Breast epithelium (tissue), 4 donors: ENCODE measurements around the gene MAP4. TPM values are rescaled to one million over a fixed set of nuclear protein-coding genes. Genes with fewer than 3 reads are reported as not detected.

Source experiments
- DNase-seq, 2 donors: peaks; one replicate each; pipeline ENCODE4 v3.0.0-alpha.2; 2019; ENCODE audit warnings: low spot score in 2 of 2
- H3K27ac ChIP-seq, 2 donors: fragments of 200-600 bp; sonication (generic) in 1 of 2; one replicate each; pipeline ENCODE4 v1.5.1; 2016 to 2019; ENCODE audit warnings: mild to moderate bottlenecking in 1 of 2
- H3K27me3 ChIP-seq, 2 donors: fragments of 200-600 bp; sonication (generic) in 1 of 2; one replicate each; pipeline versions ENCODE4 v1.5.1 to v1.6.0; 2017 to 2019; ENCODE audit warnings: control low read depth in 1 of 2, mild to moderate bottlenecking in 1 of 2
- H3K36me3 ChIP-seq: fragments of 200-600 bp; one replicate; pipeline ENCODE4 v1.5.1; 2019
- H3K4me1 ChIP-seq, 2 donors: fragments of 200-600 bp; sonication (generic); one replicate each; pipeline ENCODE4 v1.5.1; 2016 to 2019; ENCODE audit warnings: control low read depth in 1 of 2
- H3K4me3 ChIP-seq, 3 donors: fragments of 200-600 bp; sonication (generic); 1 replicate in 2 of 3; 2 replicates in 1 of 3; pipeline ENCODE4 v1.5.1; 2016 to 2019; ENCODE audit warnings: mild to moderate bottlenecking in 3 of 3, moderate library complexity in 2 of 3
- H3K9me3 ChIP-seq, 2 donors: fragments of 200-600 bp; sonication (generic) in 1 of 2; one replicate each; pipeline ENCODE4 v1.5.1; 2016 to 2019; ENCODE audit warnings: control low read depth in 1 of 2
- CTCF ChIP-seq, 3 donors: fragments of 450-650 bp; IDR thresholded peaks; one replicate each; pipeline ENCODE4 v1.5.1; 2016 to 2017; ENCODE audit warnings: antibody characterized with exemption in 3 of 3, mild to moderate bottlenecking in 3 of 3, moderate library complexity in 3 of 3
- POLR2A ChIP-seq: fragments of 450-650 bp; IDR thresholded peaks from one replicate; pipeline ENCODE4 v1.6.1; 2016; ENCODE audit warnings: antibody characterized with exemption, mild to moderate bottlenecking, moderate library complexity
- POLR2AphosphoS5 ChIP-seq, 3 donors: sonication (generic); formaldehyde crosslinking; IDR thresholded peaks; one replicate each; pipeline ENCODE4 v1.6.1; 2017; ENCODE audit warnings: antibody characterized with exemption in 3 of 3
- intact Hi-C: fragments of 100-400 bp; cut with DNase I; formaldehyde crosslinking; loops from one replicate; pipeline ENCODE4 v1.15.1; 2023; ENCODE audit warnings: low total_unique reads
- total RNA-seq, 3 donors: library from RNA; depleted of rRNA; stranded (reverse); fragments of >200 nt; gene quantifications; one replicate each; pipeline ENCODE4 v1.1.0, GENCODE V29; 2016

The MAP4 gene
- total RNA-seq, 3 donors from 2014 or later: 72.0 to 167 (median 99.0) TPM

DNA sequence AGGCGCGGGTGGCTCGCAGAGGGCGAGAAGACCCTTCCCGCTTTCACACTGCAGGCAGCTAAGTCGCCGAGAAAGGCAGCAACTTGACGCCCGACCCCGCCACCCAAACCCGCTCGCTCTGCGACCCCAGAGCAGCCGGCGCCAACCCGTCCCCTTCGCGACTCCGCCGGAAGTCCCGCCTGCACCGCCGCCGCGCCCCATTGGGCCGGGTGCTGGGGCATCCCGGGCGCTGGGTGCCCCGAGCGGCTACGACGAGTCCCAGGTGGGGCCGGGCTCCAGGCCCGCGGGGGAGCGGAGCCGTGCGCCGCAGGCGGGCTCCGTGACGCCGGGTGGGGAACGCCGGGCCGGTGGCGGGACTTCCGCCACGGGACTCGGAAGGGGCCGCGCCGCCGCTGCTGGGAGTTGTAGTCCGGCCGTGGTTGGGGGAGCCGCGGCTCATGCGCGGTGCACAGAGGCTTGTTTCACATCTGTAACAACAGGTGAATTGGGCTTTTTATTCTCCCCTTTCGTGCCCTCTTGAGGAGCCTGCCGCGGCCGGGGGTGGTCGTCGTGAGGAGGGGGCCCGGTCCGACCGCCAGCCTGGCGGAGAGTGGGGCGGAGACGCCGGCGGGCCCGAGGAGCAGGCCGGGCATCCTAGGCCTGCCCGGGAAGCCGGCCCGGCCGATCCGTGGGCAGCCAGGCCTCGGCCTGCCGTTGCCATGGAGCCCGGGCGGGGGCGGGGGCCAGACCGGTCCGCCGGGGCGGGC lies 213.3 kb downstream of the MAP4 start, which contains the start of gene DHX30:
TSS of gene DHX30 (plus strand) at position 405 of the 746 bp plus-strand sequence. CDS start 7,546 bp downstream, outside the sequence.
- Histone ChIP-seq H3K27ac (peak within 1 kb of the TSS; percentile 92 to 94), H3K4me1 (peaks cover 4 to 9% of the 10 kb centered on the region in 2 donors), H3K27me3 (no peaks in the 10 kb centered on the region), H3K36me3 (no peaks in the 10 kb centered on the region), H3K9me3 (no peaks in the 10 kb centered on the region), H3K4me3 (peak within 1 kb of the TSS; percentile 77 to 91 (median 80))
- DNase-seq: peak; percentile 77 to 80
- TF ChIP-seq POLR2AphosphoS5 (IDR thresholded peaks at IDR 0.05) (peak in 2 of 3 donors; percentile 9 to 60), POLR2A (no peak), CTCF (IDR thresholded peaks at IDR 0.05) (no peak)
- intact Hi-C loops: no loop called here

Other genes starting within 250 kb of the MAP4 start
- 10 to 100 TPM; 27.4 to 63.2 (median 61.9) TPM for gene SMARCC1, start 234.5 kb downstream of the MAP4 start, total RNA-seq
- 10 to 100 TPM; 46.4 to 72.4 (median 68.1) TPM for gene DHX30, start 213.3 kb downstream of the MAP4 start, total RNA-seq
- gene CDC25A, start 172.0 kb upstream of the MAP4 start, total RNA-seq: 1 to 10 TPM in 2 of 3 donors, under 1 TPM in 1; 0.80 to 2.6 (median 1.3) TPM
- gene CAMP, start 207.1 kb upstream of the MAP4 start, total RNA-seq: 1 to 10 TPM in 1 of 3 donors, not detected in 2; 2.9 TPM
- 10 to 100 TPM; 16.1 to 18.4 (median 17.6) TPM for gene ZNF589, start 224.7 kb upstream of the MAP4 start, total RNA-seq